H1 (cell line): ENCODE results near the gene DNAJB5.

ENCODE experiments used
- CHD1 ChIP-seq: IDR thresholded peaks from 2 replicates; pipeline ENCODE4 v1.6.1; 2012; ENCODE audit warnings: low read depth, low read length, improper control_type of control experiment
- SIRT6 ChIP-seq: IDR thresholded peaks from one replicate; pipeline ENCODE4 v1.7.1; 2012; ENCODE audit warnings: low read length, inconsistent platforms
- TAF1 ChIP-seq: IDR thresholded peaks from 2 replicates; pipeline ENCODE4 v1.6.1; 2011; ENCODE audit warnings: mild to moderate bottlenecking, low read depth, low read length
- TF ChIP-seq, protein P1 (sequence below), 3 experiments: IDR thresholded peaks; 1 replicate in 2 of 3; 2 replicates in 1 of 3; pipeline versions ENCODE4 v1.5.1 to v1.6.1; 2011; ENCODE audit warnings: low read length in 3 of 3, mild to moderate bottlenecking in 3 of 3, inconsistent platforms in 2 of 3, low read depth in 1 of 3, moderate library complexity in 1 of 3; ENCODE audit not compliant: insufficient read depth in 1 of 3; ENCODE audit errors: control extremely low read depth in 1 of 3

DNA sequence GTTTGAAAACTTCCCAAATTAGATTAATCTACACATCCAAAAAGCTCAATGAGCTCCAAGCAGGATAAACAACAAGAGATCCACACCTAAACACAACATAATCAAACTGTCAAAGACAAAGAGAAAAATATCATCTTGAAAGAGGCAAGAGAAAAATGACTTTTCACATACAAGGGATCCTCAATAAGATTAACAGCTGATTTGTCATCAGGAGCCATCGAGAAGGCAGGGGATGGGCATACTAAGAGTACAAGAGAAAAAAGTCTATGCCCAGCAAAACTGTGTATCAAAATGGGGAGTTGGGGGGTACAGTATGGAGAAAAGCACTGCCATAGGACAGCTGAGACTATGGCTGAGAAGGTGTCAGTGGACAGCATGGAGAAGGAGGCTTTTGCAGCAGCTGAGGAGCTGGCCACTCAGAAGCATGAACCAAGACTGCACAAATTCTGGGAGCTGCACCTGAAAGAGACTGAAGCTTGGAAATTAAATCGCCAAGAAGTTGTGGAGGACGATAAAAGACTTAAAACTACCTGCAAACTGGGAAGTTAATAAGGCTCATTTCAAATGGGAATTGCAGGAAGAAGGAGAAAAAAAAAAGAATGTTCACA is 20.9 kb downstream of the DNAJB5 start:
- TF ChIP-seq, protein P1, sequence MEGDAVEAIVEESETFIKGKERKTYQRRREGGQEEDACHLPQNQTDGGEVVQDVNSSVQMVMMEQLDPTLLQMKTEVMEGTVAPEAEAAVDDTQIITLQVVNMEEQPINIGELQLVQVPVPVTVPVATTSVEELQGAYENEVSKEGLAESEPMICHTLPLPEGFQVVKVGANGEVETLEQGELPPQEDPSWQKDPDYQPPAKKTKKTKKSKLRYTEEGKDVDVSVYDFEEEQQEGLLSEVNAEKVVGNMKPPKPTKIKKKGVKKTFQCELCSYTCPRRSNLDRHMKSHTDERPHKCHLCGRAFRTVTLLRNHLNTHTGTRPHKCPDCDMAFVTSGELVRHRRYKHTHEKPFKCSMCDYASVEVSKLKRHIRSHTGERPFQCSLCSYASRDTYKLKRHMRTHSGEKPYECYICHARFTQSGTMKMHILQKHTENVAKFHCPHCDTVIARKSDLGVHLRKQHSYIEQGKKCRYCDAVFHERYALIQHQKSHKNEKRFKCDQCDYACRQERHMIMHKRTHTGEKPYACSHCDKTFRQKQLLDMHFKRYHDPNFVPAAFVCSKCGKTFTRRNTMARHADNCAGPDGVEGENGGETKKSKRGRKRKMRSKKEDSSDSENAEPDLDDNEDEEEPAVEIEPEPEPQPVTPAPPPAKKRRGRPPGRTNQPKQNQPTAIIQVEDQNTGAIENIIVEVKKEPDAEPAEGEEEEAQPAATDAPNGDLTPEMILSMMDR (IDR thresholded peaks at IDR 0.05; ENCODE audit: control extremely low read depth in 1 of 3, insufficient read depth in 1 of 3, low read depth in 1 of 3, low read length in 3 of 3) = no peak
- no peak for TF ChIP-seq CHD1
- TF ChIP-seq TAF1 = no peak
- no peak for TF ChIP-seq SIRT6
